HG03135 (cell line): ENCODE results near the gene GRK5.

Source experiments
- ATAC-seq: cut with Tn5 transposase; IDR thresholded peaks from one replicate; pipeline ENCODE4 v1.9.1; 2021; ENCODE audit warnings: mild to moderate bottlenecking, moderate library complexity; ENCODE audit not compliant: unreplicated experiment

The GRK5 gene

DNA sequence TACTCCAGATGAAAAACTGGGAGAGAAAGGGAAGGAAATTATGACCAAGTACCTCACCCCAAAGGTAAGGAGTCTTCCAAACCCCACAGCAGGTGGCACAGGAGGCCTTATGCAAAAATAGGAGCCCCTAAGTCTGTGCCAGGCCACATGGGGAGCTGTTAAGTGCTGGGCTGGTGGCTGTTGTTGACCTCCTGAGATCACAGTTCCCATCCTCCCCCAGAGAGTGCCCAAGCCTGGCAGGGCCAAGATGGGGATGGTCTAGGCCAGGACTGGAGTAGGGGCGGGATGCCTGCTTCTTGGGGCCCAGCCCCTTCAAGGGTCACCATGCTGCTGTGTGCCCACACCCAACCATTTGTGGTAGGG, 189.3 kb downstream of the GRK5 start:
- ATAC-seq, result no peak

DNA sequence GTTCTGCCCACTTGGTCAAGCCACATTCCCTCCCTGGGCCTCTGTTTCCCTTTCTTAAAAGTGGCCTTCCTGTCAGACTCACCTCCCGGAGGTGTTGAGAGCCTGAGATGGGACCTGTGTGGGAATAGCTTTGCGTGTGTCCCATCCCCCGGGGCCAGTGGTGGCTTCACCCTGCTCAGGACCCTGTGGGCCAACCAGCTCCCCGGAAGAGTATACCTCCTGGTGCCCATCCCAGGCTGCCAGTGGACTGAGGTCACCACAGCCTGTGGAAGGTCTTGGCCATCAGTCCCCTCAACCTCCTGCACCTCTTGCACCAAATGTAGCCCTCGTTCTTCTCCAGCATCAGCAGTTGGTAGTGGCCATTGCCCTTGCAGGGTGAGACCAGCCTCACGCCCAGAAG, 190.0 kb downstream of the GRK5 start:
- no peak for ATAC-seq

DNA sequence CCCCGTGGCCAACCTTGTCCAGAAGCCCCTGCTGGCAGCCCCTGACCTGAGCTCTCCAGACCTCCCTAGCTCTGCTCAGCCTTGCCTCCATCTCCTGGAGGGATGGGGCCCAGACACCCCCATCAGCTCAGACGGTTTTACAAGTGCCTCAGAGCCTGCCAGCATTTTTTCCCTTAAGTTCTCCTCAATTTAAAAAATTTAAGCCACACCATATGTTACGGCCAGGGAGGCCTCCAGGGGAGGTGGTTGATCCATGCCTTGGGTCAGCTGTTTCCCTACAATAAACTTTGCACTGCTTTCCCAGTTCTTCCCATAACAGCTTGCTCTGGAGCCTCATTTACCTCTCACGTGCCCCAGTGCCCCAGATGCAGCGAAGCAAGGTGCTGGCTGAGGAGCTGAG, 191.6 kb downstream of the GRK5 start:
- no peak for ATAC-seq

- ATAC-seq, result no peak
Observed at GRCh38 chr10:119399466-119399865, 192.1 kb downstream of the GRK5 start.

GRCh38 chr10:119401671-119402395, 194.5 kb downstream of the GRK5 start:
- ATAC-seq, result no peak

DNA sequence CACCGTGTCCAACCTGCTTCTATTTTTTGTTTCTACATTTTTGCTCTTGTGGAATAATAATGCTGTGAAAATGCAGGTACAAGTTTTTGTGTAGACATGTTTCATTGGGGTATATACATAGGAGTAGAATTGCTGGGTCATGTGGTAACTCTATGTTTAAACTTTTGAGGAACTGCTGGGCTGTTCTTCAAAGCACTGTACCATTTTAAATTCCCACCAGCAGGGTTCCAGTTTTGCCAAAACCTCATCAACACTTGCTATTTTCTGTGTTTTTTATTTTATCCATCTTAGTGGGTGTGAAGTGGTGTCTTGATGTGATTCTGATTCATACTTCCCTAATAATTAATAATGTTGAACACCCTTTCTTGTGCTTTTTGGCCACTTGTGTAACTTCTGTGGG, 196.6 kb downstream of the GRK5 start:
- no peak for ATAC-seq

- ATAC-seq, result no peak
Observed at GRCh38 chr10:119404719-119405519, 197.5 kb downstream of the GRK5 start.

GRCh38 chr10:119405520-119405807, 198.1 kb downstream of the GRK5 start:
- ATAC-seq, result no peak

DNA sequence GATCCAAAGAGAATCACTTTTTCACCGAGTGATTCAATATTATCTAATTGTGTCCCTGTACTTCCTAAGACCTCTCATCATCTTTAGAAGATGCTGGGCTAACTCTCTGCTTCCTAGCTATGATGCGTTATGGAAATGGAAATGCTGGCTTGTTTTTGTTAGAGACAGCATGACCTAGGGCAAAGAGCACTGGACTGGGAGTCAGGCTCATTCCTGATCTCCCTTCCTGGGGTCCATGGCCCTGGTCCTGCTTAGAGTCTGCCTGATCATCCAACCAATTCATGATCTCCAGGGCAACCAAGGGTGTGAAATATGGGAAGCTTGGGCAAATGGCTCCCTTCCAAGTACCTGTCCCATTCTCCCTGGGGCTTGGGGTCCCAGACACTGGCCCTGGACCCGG, 198.8 kb downstream of the GRK5 start:
- ATAC-seq, result no peak

GRCh38 chr10:119406601-119407253, 199.4 kb downstream of the GRK5 start:
- ATAC-seq, result no peak

- ATAC-seq, result no peak
Observed at GRCh38 chr10:119407254-119407777, 199.9 kb downstream of the GRK5 start.

DNA sequence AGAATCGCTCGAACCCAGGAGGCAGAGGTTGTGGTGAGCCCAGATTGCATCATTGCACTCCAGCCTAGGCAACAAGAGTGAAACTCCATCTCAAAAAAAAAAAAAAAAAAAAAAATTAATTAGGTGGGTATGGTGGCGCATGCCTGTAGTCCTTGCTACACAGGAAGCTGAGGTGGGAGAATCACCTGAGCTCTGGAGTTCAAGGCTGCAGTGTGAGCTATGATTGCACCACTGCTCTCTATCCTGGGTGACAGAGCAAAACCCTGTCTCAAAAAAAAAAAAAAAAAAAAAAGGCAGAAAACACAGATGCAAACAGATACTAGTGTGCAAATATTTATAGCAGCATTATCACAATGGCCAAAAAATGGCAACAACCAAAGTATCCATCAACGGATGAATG, 200.7 kb downstream of the GRK5 start:
- ATAC-seq, result no peak

DNA sequence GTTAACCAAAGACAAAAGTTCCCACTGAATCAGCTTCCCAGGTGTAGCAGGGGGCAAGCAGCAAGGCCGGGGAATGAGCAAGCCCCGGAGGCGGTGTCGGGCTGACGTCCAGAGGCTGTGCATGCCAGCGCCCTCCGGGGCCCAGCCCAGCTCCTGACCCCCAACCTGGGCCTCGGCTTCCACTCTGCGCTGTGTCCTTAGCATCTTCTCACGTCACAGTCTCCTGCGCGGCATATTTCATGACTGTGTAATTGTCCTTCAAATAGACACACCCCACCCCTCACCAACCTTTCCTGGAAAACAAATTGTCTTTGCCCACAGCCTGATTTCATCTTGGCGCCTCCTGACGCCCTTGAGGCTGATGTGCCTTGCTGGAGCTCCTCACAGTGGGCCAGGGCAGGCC, 201.6 kb downstream of the GRK5 start:
- ATAC-seq, result no peak

DNA sequence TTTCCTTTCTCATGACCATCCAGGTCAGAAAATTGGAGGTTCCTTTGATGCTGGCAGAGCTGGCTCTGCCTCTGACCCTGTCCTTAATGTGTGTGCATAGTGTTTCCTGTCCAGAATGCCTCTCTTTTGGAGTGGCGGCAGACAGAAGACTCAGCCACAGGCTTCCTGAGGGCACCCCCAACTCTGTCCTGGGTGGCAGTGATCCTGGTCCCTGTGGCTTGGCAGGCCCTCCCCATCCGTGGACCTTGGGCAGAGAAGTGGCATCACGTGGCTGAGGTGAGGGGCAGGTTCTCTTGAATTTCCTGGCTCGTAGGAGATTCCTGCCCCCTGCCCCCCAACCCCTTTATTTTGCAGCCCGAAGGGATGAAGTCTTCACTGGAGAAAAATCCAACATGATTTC, 202.0 kb downstream of the GRK5 start:
- no peak for ATAC-seq

- no peak for ATAC-seq
Observed at GRCh38 chr10:119409906-119410305, 202.5 kb downstream of the GRK5 start.

DNA sequence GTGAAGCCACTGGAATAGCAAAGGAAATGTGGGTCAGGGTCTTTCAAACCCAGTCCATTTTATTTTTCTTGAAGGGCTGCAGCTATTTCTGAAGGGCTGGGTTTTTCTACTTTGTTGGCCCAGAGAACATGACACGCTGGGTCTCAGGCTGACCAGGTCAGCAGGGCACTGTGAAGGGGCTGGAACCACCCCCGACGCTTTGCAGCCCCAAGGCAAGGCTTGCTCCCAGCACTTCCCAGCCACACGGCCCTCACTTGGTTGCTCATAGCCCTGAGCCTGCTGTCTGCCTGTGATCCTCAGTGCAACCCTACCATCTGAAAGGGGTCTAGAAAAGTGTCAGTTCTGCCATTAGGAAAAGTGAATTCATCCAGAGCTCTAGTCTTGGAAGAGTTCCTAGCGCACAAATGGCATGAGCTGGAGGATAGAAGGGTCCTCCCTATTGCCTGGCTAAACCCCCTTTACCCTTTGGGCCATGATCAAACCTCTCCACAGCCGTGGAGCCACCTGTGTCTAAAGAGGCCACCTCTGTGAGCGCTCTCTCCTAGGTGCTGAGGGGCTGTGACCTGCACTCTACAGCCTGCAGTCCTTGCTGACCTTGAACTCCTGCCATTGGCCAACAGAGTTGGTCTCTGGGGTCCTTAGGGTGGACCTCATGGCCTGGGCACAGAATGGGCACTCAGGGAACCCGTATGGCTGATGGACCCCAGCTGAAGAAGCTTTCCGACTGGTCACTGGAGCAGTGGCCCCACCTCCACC, 203.2 kb downstream of the GRK5 start:
- no peak for ATAC-seq

DNA sequence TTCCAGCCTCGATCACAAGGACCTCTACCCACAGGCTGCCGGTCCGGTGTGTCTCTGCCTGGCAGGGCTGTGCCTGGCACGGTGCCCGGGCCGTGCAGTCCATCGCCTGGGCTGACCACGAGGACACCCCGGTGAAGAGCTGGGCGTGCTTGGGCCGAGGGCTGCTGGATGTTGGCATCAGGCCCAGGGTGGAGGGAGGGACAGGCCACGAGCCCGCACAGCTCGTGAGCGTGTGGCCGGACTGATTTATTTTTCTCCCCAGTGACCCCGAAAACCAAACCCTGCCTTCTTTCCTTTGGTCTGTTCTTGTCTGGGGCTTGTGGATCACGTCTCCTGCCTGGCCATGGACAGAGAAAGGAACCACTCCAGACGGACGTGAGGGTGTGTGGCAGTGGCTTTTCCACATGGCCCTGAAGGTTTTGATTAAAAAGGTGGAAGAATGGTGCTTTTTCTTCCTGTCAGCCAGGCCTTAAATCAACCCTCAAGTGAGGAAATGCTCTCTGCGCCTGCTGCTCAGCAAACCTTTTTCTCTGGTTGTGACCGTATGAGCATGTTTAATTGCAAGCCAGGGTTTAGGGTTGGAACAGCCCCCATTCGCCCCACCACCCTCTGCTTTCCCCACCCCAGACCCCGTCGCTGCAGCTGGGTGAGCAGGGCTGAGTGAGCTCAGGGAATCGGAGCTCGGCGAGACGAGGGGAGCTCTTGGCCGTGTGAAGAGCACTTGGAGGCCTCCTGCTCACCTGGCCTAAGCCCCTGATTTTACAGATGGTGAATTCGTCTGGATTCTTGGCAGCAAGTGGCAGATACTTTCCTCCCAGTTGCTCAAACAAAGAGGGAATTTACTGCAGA, 205.1 kb downstream of the GRK5 start:
- ATAC-seq, result no peak

DNA sequence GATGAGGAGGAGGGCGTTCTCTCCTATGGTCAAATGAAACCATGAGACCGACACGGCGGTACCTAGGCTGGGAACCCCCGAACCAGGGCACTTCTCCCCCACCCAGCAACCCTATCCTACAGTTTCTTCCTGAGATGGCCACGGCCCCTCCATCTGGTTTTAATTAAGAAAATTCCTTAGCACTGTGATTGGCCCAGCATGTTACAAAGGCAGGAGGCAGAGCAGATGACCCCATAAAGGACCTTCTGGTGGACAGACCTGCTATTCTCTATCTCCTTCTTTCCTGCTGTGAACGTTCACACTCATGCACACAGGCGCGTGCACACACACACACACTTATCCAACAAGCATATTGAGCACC, 205.7 kb downstream of the GRK5 start:
- ATAC-seq, result no peak

GRCh38 chr10:119413471-119414080, 206.2 kb downstream of the GRK5 start:
- ATAC-seq, result no peak

DNA sequence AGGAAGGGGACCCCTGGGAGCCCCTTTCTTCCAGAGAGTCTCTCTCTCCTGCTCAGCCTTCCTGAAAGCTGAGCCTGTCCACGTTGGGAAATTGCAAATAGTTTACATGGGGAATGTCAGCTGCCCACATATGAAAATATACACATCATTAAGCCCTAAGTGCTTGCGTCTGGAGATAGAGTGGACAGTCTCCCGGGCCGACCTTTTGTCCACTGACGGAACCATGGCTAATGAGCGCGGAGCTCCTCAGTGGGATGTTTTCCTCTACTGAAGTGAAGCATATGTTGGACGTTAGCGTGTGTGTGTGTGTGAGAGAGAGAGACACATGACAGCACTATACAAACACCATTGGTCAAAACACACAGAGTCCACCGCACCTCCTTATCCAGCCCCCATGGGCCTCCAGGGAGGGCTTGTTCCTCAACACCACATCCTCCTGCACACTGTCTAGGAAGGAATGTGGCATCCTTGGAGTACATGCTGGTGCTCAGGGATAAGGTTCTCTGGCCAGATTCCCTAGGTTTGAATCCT, 206.8 kb downstream of the GRK5 start:
- ATAC-seq, result no peak
